Astrocyte (in vitro differentiated cells and primary cell): ENCODE results near the gene ZC3H12D.

Source experiments
- EZH2 ChIP-seq: IDR thresholded peaks from 2 replicates; pipeline ENCODE4 v1.6.1; 2012; ENCODE audit warnings: mild to moderate bottlenecking, low read length, inconsistent platforms; ENCODE audit not compliant: insufficient read depth
- TF ChIP-seq, protein P1 (sequence below): IDR thresholded peaks from 2 replicates; pipeline ENCODE4 v1.5.1; 2011; ENCODE audit warnings: low read depth, mild to moderate bottlenecking, inconsistent platforms, low read length, moderate library complexity; ENCODE audit not compliant: insufficient read depth

DNA sequence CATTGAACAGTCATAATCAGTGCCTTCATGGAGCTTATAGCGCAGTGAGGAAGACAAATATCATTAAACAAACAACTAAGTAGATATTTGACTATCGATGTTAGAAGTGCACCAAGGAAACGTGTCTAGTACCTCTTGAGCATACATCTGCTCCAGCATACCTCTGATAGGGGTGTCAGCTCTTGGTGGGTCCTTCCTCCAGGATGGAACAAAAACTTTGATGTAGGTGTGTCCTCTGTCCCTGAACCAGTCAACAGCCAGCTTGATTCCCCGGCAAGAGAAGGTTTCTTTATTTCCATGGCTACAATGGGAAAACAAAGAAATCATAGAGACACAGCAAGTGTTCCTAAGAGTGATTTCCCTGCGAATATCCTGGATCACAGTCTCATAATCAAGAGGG is 23.1 kb downstream of the ZC3H12D start:
- TF ChIP-seq, protein P1, sequence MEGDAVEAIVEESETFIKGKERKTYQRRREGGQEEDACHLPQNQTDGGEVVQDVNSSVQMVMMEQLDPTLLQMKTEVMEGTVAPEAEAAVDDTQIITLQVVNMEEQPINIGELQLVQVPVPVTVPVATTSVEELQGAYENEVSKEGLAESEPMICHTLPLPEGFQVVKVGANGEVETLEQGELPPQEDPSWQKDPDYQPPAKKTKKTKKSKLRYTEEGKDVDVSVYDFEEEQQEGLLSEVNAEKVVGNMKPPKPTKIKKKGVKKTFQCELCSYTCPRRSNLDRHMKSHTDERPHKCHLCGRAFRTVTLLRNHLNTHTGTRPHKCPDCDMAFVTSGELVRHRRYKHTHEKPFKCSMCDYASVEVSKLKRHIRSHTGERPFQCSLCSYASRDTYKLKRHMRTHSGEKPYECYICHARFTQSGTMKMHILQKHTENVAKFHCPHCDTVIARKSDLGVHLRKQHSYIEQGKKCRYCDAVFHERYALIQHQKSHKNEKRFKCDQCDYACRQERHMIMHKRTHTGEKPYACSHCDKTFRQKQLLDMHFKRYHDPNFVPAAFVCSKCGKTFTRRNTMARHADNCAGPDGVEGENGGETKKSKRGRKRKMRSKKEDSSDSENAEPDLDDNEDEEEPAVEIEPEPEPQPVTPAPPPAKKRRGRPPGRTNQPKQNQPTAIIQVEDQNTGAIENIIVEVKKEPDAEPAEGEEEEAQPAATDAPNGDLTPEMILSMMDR: no peak
- no peak for TF ChIP-seq EZH2
